HG03175 (cell line): ENCODE results near the gene GOLGA7B.
A peak's percentile ranks its signal among the peaks of the same experiment; 100 is the strongest.

Experiments
- ATAC-seq: cut with Tn5 transposase; IDR thresholded peaks from one replicate; pipeline ENCODE4 v1.9.1; 2021; ENCODE audit warnings: mild to moderate bottlenecking, moderate library complexity; ENCODE audit not compliant: unreplicated experiment

GOLGA7B gene

DNA sequence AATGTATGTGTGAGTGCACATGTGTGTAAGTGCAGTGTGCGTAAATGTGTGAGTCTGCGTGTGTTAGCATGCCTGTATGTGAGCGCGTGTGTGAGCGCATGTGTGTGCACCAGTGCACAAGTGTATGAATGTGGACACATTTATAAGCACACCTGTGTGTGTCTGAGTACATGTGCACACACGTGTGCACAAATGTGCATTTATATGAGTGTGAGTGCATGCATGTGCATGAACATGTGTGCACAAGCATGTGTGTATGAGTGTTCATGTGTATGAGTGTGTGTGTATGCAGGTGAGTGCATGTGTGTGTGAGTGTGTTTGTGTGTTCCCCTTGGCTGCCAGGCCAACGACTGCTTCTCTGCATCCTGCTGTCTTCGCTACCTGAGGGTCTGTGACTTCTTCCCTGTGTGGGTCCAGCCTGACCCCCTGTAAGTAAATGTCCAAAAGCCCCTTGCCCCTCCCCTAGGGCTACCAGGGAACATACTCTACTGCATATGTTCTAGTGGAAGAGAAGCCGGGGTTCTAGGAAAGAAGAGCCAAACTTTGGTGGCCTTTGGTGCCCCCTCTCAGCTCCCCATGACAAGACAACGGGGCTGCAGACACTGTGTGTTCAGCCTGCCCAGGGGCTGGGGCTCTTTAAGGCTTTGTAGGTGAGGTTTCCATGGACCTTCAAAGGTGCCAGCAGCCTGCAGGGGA lies 17.0 kb downstream of the GOLGA7B start:
- no peak for ATAC-seq

DNA sequence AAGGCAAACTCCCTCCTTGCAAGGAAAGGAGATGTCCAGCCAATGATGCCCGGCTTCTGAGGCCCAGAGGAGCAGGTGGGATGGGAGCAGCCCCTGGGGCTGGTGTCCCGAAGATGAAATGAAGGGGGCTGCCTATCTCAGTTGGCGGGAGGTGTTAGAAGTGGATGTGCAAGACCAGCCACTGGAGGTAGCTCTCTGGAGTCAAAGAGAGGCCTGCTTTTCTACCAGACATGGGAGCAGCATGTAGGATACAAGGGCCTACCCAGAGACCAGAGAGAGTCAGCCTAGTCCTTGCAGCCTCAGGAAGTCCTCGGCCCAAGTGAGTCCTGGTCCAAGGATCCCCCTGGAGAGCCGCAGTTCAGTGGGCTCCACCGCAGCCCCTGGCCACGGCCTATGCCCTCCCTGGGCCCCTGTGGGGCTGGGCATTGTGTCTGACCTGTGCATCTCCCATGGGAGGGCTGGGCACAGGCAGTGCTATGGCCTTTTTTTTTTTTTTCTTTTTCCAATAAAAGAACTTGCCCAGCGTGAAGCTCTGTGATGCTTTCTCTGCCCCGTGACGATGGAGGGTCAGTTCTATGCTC lies 17.7 kb downstream of the GOLGA7B start:
- ATAC-seq, result no peak

- ATAC-seq, result no peak
Observed at GRCh38 chr10:97868134-97868685, 18.6 kb downstream of the GOLGA7B start.

- peak; percentile 96 for ATAC-seq
Observed at GRCh38 chr10:97869091-97870042, 19.7 kb downstream of the GOLGA7B start.

- ATAC-seq, result no peak
Observed at GRCh38 chr10:97870990-97871389, 21.3 kb downstream of the GOLGA7B start.

DNA sequence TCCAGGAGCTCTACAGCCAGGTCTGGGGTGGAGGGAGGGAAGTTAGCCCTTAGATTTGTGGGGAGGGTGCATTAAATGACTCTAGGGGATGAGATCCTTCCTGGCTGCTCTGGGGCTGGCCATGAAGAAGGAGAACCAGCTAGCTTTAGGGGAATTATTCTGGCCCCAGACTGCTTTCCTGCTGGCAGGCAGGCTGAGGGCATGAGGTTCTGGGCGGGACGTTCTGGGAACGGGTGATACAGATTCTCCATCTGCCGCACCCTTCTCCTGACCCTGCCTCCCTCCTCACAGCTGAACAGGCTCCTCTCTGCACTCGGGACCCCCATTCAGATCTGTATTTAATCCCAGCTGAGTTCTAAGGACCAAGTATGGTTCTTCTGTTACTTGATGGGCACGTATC lies 23.9 kb downstream of the GOLGA7B start:
- ATAC-seq, result no peak

GRCh38 chr10:97874332-97874731 lies 24.7 kb downstream of the GOLGA7B start:
- no peak for ATAC-seq

GRCh38 chr10:97875391-97875790 lies 25.7 kb downstream of the GOLGA7B start:
- no peak for ATAC-seq

DNA sequence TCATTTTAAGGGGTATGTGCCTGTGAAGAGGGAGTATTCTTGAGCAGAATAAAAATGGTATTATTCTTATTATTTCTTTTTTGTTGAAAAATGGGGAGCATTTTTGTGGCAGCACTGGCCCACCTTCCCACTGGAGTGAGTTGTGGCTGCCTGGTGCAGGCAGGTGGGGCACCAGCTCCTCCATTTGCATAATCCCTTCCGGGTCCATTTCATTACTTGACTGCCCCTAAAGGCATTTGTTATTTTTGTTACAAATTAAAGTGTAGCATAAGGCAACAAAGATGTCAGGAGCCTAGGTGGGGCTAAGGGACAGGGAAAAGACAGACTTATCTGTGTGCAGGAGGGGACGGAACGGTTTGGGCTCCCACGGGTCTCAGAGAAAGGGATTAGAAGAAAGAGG lies 26.8 kb downstream of the GOLGA7B start:
- ATAC-seq, result no peak

DNA sequence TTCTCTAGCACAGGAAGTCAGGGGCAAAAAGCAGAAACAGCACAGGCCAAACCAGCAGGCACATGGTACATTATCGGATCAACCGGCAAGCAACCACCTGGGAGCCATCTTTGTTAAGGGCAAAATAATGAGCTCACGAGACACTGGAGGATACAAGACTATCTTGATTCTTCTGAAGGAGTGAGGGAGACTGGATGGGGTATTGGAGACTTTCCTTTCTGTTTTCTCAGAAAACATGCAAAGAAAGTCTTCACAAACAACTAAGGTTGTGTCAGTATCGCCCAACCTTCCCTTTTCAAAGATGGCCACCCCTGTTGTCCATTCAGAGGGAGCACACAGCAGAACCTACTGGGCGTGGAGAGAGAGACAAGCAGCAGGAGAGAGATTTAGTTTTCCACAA lies 29.6 kb downstream of the GOLGA7B start:
- ATAC-seq, result no peak

- ATAC-seq, result no peak
Observed at GRCh38 chr10:97880109-97880508, 30.5 kb downstream of the GOLGA7B start.

DNA sequence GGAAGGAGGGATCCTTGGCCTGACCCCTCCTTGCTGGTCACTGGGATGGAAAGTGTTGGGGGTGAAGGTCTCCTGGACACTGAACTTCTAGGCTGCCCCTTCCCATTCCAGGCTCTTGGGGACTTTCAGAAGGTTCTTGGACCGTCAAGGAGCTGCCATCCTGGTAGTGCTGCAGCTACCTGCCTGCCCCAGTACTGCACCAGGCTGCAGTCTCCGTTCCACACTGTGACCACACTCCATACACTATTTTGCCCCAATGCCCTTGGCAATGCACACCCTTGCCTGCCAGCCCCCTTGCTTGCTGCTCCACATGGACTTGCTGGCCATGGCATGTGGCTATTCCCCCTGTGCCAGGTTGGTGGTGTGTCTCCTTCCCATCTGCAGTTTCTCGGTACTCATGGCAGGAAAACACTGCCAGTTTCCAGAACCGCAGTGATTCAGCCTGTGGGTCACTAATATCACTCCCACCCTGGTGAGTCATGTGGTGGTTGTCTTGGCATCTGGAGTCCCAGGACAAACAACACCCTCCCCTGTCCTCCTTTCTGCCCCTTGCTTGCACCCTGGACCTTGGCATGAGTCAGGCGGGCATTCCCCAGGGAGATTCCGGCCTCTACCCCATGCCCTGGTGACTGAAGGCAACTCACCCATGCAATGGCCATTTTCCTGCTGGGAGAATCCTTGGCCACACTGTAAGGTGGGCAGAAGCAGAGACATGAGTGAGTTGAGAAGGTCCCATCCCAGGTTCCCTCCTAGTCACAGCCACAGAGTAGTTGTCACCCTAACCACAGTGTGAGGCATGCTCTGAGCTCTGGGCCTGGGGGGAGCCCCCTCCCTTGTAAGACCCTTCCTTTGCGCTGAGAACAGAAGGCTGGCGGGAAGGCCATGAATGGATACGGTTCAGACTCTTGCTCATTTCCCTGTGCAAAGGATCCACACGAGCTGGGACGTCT lies 32.8 kb downstream of the GOLGA7B start:
- ATAC-seq, result no peak

DNA sequence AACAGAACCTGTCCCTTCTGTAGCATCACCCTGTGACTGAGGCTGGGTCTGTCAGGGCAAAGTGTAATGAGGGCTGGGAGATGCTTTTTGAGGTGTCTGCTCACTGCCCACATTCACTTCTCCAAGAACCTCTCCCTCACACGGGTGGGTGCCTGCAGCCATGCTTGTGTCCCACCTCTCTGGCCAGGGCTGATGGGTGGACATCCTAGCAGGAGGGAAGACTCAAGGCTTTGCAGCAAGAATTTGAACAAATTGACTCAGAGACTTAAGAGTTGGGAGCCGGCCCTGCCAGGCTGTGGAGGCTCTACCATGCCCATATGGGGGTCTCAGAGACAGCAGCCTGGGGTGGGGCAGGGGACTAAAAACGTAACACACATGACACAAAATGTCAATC lies 33.4 kb downstream of the GOLGA7B start:
- no peak for ATAC-seq

DNA sequence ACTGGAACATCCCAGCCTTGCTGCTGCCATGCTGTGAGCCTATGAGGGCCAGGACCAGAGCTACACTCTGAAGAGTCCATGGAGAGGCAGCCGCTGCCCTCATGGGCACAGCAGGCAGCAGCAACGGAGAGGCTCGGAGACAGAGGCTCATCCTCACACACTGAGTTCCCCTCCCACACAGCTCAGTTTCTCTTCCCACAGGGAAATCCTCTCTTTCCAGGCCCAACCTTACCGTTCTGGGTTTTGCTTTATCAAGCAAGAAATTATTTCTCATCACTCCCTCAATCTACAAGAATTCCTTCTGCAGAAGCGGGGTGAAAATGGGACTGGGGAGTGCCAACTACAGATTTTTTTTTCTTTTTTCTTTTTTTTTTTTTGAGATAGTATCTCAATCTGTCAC lies 36.6 kb downstream of the GOLGA7B start:
- ATAC-seq, result no peak

DNA sequence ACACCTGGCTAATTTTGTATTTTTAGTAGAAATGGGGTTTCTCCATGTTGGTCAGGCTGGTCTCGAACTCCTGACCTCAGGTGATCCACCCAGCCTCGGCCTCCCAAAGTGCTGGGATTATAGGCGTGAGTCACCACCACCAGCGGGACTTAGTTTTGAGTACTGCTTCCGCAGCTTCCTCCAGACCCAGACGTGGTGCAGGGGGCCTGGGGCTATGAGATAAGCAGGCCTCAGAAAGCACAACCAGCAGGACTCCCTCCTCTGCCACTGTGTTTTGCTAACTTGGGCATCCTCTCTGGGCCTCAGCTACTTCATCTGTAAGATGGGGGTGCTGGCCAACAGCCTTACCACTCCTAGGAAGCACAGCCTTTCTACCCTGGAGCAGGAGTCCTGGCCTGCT lies 37.8 kb downstream of the GOLGA7B start:
- ATAC-seq, result no peak

- ATAC-seq, result no peak
Observed at GRCh38 chr10:97888134-97888533, 38.5 kb downstream of the GOLGA7B start.

- no peak for ATAC-seq
Observed at GRCh38 chr10:97888641-97889262, 39.1 kb downstream of the GOLGA7B start.

GRCh38 chr10:97889461-97890265 lies 40.0 kb downstream of the GOLGA7B start:
- no peak for ATAC-seq

- ATAC-seq, result no peak
Observed at GRCh38 chr10:97891497-97892167, 42.0 kb downstream of the GOLGA7B start.
